Activated CD8-positive, alpha-beta T cell treated with anti-CD3 and anti-CD28 coated beads, Interleukin-2, amount 10 ng/mL, durations not matched to agents 7 days and 5 days (primary cell): ENCODE measurements around the gene RPS21. TPM values are rescaled to one million over a fixed set of nuclear protein-coding genes. Genes with fewer than 3 reads are reported as not detected.

Experiments used
- ATAC-seq: fragments of 150-1000 bp; cut with Tn5 transposase; one replicate; pipeline ENCODE4 v1.10.0; 2021; ENCODE audit warnings: moderate library complexity
- CTCF ChIA-PET: fragments of 350-600 bp; sonication (Branson Sonifier 250); formaldehyde crosslinking; loops from one replicate; lab custom pipeline; 2021; ENCODE audit warnings: antibody characterized with exemption; lab: Charles Lee
- POLR2A ChIA-PET: fragments of 350-600 bp; sonication (Branson Sonifier 250); formaldehyde crosslinking; loops from one replicate; lab custom pipeline; 2021; ENCODE audit warnings: antibody characterized with exemption; lab: Charles Lee
- DNase-seq: peaks from one replicate; pipeline ENCODE4 v3.0.0-alpha.2; 2020
- H3K27ac Mint-ChIP-seq: one replicate; pipeline ENCODE4 v1.8.0; 2021; ENCODE audit warnings: mild to moderate bottlenecking, mixed read lengths
- H3K27me3 Mint-ChIP-seq: one replicate; pipeline ENCODE4 v1.8.0; 2021; ENCODE audit warnings: low read depth, mixed read lengths
- H3K36me3 Mint-ChIP-seq: one replicate; pipeline ENCODE4 v1.8.0; 2021; ENCODE audit warnings: low read depth, mixed read lengths
- H3K4me1 Mint-ChIP-seq: one replicate; pipeline ENCODE4 v1.8.0; 2021; ENCODE audit warnings: low read depth, mixed read lengths
- H3K4me3 Mint-ChIP-seq: one replicate; pipeline ENCODE4 v1.8.0; 2021; ENCODE audit warnings: mild to moderate bottlenecking, mixed read lengths
- H3K9me3 Mint-ChIP-seq: one replicate; pipeline ENCODE4 v1.8.0; 2022; ENCODE audit warnings: mixed read lengths; ENCODE audit not compliant: insufficient read depth
- total RNA-seq, 2 experiments: library from RNA; stranded (reverse); gene quantifications; one replicate each; pipeline ENCODE4 v1.2.3, GENCODE V29; 2021

Gene RPS21
- total RNA-seq, 2 experiments from 2014 or later: 1,875 to 1,999 TPM

DNA sequence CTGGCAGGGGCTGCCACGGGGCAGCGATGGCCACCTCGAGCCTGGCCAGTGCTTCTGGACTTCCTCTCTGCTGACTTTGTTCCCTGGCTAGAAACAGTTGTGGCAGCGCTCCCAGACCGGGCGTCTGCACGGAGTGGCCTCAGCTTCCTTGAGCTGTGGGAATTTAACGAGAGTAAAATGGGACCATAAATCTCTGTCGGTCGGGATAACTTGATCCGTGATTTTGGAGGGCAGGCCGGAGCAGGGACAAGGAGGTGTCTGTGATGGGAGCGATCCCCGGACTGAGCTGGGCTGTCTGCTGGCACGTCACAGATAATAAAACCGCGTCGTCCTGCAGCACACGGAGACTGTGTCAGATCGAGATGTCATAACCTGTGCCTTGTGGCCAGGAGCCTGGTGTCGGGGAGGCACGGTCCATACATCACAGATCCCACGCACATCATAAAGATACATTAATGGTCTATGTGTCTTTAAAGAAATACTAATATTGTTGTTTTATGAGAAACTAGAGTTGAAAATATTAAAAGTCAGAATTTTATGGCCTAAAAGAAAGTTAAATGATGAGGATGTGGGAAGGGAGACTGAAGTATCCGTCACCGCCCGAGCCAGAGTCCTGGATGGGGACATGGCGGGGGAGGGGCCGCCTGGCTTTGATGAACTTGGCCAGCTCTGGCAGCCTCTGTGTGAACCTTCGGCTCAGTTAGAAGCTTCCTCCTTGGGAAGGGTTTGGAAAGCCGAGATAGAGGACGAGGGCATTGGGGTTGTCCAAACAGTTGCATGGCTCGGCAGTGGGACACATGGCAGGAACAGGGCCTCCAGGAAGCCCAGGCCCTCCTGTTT is 47.0 kb downstream of the RPS21 start:
- Mint-ChIP-seq H3K4me1 (no peaks in the 10 kb centered on the region), H3K27me3 (peaks cover 24% of the 10 kb centered on the region)

DNA sequence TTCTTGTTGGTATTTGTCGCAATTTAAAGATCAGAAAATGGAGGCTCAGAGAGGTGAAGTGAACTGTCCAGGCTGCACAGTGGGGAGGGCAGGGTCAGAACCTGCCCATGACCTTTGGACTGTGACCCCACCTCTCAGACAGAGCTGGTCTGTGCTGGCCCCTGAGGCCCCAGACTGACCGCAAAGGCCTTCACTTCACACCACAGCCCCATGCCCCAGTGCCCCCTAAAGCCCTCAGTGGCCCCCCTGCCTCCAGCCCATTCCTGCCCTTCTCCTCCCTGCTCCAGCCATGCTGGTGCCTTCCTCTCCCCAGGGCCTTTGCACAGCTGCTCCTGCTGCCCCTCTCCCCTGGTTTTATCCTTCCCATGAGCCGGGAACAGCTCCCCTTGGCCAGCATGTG is 49.8 kb downstream of the RPS21 start:
- ATAC-seq: no peak
- H3K9me3 Mint-ChIP-seq: no peaks in the 10 kb centered on the region
- H3K27me3 Mint-ChIP-seq: peaks cover 24% of the 10 kb centered on the region
- no peaks in the 10 kb centered on the region for H3K4me1 Mint-ChIP-seq
- no peak overlapping the region for H3K27ac Mint-ChIP-seq
- H3K36me3 Mint-ChIP-seq: no peaks in the 10 kb centered on the region
- POLR2A ChIA-PET: no interaction called here
- CTCF ChIA-PET: no interaction called here
- no peak overlapping the region for H3K4me3 Mint-ChIP-seq
- no peak for DNase-seq

More for the DNA sequence above, 47.0 kb downstream of the RPS21 start:
- Mint-ChIP-seq H3K36me3 (no peaks in the 10 kb centered on the region), H3K27ac (no peak overlapping the region), H3K9me3 (no peaks in the 10 kb centered on the region), H3K4me3 (no peak overlapping the region)
- no peak for DNase-seq
- CTCF ChIA-PET: no interaction called here
- no peak for ATAC-seq
- POLR2A ChIA-PET: no interaction called here

DNA sequence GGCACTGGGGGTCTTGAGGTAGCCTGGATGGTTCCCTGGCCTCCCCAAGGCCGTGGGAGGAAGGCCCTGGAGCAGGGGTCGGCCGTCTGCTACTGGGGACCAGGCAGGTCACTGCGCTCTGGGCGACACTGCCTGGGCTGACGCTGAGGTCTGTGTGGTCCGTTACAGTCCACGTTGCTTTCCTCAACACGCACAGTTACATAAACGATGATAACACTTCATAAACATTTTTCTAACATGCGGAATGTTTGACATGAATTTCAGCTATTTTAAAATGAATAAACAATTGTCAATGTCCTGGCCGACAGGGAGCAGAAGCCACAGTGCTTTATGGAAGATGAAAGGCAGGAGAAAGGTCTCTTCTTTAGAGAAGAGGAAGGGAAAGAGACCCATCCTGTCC is 50.6 kb downstream of the RPS21 start:
- peaks cover 24% of the 10 kb centered on the region for H3K27me3 Mint-ChIP-seq
- H3K9me3 Mint-ChIP-seq: no peaks in the 10 kb centered on the region
- ChIA-PET CTCF (no interaction called here), POLR2A (no interaction called here)
- no peaks in the 10 kb centered on the region for H3K36me3 Mint-ChIP-seq
- DNase-seq: no peak
- no peak for ATAC-seq
- no peak overlapping the region for H3K27ac Mint-ChIP-seq
- no peaks in the 10 kb centered on the region for H3K4me1 Mint-ChIP-seq
- no peak overlapping the region for H3K4me3 Mint-ChIP-seq

GRCh38 chr20:62437927-62438326 is 51.0 kb downstream of the RPS21 start:
- Mint-ChIP-seq H3K27ac (no peak overlapping the region), H3K27me3 (peaks cover 23% of the 10 kb centered on the region), H3K9me3 (no peaks in the 10 kb centered on the region), H3K36me3 (no peaks in the 10 kb centered on the region), H3K4me1 (no peaks in the 10 kb centered on the region), H3K4me3 (no peak overlapping the region)
- ATAC-seq (no peak), DNase-seq (no peak)
- POLR2A ChIA-PET: no interaction called here
- CTCF ChIA-PET: no interaction called here

Other genes with a start within 250 kb of the RPS21 start
- 100 to 1,000 TPM; 333 to 352 TPM for gene PSMA7, start 243.7 kb upstream of the RPS21 start, total RNA-seq
- gene SS18L1, start 243.3 kb upstream of the RPS21 start, total RNA-seq: 10 to 100 TPM; 15.9 to 17.9 TPM
- gene MTG2, start 204.1 kb upstream of the RPS21 start, total RNA-seq: 10 to 100 TPM; 31.7 to 34.4 TPM
- not detected for gene HRH3, start 166.8 kb upstream of the RPS21 start, total RNA-seq
- 10 to 100 TPM; 24.1 to 26.4 TPM for gene OSBPL2, start 148.6 kb upstream of the RPS21 start, total RNA-seq
- 100 to 1,000 TPM in 1 of 2 experiments, 10 to 100 TPM in 1; 97.7 to 103 TPM for gene ADRM1, start 84.1 kb upstream of the RPS21 start, total RNA-seq
- gene LAMA5, start 19.8 kb upstream of the RPS21 start, total RNA-seq: under 1 TPM; 0.40 to 0.63 TPM
- 10 to 100 TPM; 17.0 to 17.5 TPM for gene CABLES2, start 20.2 kb downstream of the RPS21 start, total RNA-seq
- gene RBBP8NL, start 40.4 kb downstream of the RPS21 start, total RNA-seq: not detected
- not detected for gene GATA5, start 88.9 kb downstream of the RPS21 start, total RNA-seq